ENCODE data around the gene ODAD2.

DNA sequence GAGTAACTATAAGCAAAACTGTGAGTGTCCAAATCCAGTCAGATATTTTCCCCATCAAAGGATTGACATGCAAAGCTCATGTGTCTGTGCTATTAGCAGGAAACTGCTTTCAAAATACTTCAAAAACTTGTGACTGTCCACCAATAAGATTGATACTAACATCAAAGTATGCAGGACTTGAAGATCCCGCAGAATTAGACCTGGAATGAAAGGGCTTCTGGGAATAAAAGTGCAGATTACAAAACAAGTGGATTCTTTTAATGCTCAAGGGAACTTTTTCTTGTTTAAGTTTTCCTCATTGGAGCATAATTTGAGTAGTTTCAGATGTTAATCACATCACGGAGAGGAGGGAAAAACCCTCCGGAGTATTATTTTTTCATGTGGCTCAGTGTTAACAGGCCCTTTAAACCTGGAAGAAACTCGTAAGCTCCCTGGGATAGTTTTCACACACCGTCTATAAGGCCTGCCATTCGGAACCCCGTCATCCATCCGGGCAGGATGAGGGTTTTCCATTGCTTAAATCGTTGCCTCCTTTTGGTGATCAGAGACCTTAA, 219.3 kb downstream of the ODAD2 start:
- TF ChIP-seq, protein P1, sequence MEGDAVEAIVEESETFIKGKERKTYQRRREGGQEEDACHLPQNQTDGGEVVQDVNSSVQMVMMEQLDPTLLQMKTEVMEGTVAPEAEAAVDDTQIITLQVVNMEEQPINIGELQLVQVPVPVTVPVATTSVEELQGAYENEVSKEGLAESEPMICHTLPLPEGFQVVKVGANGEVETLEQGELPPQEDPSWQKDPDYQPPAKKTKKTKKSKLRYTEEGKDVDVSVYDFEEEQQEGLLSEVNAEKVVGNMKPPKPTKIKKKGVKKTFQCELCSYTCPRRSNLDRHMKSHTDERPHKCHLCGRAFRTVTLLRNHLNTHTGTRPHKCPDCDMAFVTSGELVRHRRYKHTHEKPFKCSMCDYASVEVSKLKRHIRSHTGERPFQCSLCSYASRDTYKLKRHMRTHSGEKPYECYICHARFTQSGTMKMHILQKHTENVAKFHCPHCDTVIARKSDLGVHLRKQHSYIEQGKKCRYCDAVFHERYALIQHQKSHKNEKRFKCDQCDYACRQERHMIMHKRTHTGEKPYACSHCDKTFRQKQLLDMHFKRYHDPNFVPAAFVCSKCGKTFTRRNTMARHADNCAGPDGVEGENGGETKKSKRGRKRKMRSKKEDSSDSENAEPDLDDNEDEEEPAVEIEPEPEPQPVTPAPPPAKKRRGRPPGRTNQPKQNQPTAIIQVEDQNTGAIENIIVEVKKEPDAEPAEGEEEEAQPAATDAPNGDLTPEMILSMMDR (IDR thresholded peaks at IDR 0.05): no peak
- no peak for TF ChIP-seq POLR2A (IDR thresholded peaks at IDR 0.05)

Measured in heart left ventricle (tissue), 13 donors.